Stimulated activated CD4-positive, alpha-beta T cell treated with anti-CD3 and anti-CD28 coated beads, Interleukin-4, amount 100 ng/mL, for 24 hours (primary cell): ENCODE data around the gene PCDHGB4.
"Not testable (repeated sequence)": the region's sequence is repeated elsewhere in the genome, so short reads cannot be mapped to it uniquely, and the experiment has no call there.

Experiments used
- DNase-seq: peaks from one replicate; pipeline ENCODE4 v3.0.0-alpha.2; 2020

PCDHGB4 gene

DNA sequence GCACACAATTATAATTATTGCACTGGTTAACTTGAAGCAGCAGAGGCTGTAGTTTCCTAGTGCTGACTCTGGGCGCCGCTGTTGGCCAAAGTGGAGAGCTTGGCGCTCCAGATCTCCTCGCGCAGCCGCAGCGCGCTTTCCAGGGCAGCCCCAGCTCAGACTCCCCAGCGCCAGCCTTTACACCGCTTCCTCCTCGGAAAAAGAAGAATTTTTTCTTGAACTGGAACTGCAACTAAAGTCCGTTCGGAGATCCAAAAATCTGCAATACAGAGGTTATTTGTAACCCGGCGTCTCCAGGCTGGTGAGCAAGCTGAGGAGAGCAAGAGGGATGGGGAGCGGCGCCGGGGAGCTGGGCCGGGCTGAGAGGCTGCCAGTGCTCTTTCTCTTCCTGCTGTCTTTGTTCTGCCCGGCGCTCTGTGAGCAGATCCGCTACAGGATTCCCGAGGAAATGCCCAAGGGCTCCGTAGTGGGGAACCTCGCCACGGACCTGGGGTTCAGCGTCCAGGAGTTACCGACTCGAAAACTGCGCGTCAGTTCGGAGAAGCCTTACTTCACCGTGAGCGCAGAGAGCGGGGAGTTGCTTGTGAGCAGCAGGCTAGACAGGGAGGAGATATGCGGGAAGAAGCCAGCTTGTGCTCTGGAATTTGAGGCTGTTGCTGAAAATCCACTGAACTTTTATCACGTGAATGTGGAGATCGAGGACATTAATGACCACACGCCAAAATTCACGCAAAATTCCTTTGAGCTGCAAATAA lies at the start of gene PCDHGB4:
PCDHGB4 (plus strand) TSS at position 142 of the 755 bp plus-strand sequence; CDS start at position 329, 187 bp downstream.
- not testable (repeated sequence) for DNase-seq

DNA sequence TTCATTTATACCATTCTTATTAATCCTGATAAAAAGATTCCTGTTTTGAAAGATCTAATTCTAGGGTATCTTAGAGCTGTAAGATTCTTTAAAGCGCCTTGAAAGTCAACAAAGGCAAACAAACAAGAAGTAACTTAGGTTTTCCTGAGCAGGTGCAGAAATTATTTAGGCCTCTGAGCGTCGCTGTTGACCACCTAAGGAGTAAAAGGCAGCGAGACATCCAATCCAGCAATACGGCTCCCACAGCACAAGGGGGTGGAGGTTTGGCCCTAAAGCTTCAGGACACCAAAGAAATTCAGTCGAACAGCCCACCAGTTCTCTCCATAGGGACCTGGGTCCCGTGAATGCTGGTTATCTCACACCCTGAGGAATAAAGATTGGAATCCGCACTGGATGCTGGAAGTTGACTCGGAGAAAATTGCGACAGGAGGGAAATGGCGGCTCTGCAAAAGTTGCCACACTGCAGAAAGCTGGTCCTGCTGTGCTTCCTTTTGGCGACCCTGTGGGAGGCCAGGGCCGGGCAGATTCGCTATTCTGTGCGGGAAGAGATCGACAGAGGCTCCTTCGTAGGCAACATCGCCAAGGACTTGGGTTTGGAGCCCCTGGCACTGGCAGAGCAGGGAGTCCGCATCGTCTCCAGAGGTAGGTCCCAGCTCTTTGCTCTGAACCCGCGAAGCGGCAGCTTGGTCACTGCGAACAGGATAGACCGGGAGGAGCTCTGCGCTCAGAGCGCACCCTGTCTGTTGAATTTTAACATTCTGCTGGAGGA lies 48.8 kb upstream of the PCDHGB4 start, which contains the start of gene PCDHGA2:
PCDHGA2 (plus strand) TSS at position 223 of the 769 bp plus-strand sequence.
- DNase-seq: no peak

DNA sequence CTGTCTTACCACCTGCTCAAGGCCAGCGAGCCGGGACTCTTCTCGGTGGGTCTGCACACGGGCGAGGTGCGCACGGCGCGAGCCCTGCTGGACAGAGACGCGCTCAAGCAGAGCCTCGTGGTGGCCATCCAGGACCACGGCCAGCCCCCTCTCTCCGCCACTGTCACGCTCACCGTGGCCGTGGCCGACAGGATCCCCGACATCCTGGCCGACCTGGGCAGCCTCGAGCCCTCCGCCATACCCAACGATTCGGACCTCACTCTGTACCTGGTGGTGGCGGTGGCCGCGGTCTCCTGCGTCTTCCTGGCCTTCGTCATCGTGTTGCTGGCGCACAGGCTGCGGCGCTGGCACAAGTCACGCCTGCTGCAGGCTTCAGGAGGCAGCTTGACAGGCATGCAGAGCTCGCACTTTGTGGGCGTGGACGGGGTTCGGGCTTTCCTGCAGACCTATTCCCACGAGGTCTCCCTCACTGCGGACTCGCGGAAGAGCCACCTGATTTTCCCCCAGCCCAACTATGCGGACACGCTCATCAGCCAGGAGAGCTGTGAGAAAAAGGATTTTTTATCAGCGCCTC lies 46.6 kb upstream of the PCDHGB4 start:
- DNase-seq: not testable (repeated sequence)

DNA sequence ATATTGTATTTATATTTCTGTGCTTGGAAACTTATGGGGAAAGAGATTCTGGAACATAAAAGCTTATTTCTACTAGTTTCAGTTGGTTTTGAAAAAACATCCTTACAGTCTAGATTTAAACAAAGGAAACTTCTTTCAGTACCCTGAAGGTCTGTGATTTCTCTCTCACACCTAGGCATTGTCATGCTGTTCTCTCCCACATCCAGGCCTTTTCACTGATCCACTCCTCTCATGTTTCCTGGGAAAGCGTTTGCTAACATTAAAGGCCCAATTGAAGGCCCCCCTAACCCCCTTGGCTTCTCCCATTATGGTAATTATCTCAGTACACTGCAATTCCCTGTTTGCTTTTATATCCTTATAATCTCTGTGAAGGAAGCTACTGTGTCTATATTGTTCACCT lies 44.7 kb upstream of the PCDHGB4 start:
- no peak for DNase-seq

DNA sequence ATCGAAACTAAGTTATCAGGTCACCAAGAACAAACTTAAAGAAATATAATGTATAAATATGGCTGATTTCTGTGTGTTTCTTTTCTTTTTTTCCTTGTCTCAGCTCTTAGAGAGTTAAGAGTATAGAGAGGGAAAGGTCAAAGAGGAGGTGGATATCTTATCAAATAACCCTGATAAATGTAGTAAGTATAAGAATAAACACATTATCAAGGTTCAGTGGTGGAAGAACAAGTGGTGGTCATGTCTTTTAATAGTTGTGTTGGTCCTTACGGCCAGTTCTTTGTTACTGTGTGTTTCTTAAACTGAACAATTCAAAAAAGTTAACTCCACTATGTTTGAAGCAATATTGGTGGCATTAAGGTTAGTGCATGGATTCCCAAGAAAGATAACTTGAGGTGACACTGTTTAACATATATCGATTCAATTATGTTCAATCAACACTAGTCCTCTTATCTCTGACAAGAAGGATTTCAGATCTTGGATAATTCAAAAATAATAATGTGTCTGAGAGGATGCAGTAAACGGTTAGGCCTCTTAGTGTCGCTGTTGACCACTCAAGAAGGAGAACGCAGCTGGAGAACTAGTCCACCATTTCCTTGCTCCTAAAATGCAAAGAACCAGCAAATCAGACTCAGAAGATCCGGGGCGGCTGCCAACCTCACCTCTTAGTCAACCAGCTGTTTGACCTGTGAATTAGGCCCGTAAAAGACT lies 44.1 kb upstream of the PCDHGB4 start, which contains the start of gene PCDHGA3:
PCDHGA3 (plus strand) TSS at position 588 of the 711 bp plus-strand sequence. CDS start 205 bp downstream, outside the sequence.
- no peak for DNase-seq

DNA sequence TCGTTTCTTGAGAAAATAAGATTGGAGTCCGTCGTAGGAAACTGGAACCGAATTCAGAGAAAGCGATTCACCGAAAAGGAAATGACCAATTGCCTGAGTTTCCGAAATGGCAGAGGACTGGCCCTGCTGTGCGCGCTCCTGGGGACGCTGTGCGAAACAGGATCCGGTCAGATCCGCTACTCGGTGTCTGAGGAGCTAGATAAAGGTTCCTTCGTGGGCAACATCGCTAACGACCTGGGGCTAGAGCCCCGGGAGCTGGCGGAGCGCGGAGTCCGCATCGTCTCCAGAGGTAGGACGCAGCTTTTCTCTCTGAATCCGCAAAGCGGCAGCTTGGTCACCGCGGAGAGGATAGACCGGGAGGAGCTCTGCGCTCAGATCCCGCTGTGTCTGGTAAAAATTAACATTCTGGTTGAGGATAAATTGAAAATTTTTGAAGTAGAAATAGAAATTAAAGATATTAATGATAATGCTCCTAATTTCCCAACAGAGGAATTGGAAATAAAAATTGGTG lies 43.5 kb upstream of the PCDHGB4 start:
- DNase-seq: no peak

DNA sequence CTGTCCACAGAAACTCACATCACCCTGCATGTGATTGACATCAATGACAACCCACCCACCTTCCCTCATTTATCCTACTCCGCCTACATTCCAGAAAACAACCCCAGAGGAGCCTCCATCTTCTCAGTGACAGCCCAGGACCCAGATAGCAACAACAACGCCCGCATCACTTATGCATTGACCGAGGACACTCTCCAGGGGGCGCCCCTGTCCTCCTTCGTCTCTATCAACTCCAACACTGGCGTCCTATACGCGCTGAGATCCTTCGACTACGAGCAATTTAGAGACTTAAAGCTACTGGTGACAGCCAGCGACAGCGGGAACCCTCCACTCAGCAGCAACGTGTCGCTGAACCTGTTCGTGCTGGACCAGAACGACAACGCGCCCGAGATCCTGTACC lies 42.2 kb upstream of the PCDHGB4 start:
- DNase-seq: no peak

DNA sequence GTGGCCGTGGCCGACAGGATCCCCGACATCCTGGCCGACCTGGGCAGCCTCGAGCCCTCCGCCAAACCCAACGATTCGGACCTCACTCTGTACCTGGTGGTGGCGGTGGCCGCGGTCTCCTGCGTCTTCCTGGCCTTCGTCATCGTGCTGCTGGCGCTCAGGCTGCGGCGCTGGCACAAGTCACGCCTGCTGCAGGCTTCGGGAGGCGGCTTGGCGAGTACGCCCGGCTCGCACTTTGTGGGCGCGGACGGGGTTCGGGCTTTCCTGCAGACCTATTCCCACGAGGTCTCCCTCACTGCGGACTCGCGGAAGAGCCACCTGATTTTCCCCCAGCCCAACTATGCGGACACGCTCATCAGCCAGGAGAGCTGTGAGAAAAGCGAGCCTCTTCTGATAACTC lies 41.5 kb upstream of the PCDHGB4 start:
- not testable (repeated sequence) for DNase-seq

DNA sequence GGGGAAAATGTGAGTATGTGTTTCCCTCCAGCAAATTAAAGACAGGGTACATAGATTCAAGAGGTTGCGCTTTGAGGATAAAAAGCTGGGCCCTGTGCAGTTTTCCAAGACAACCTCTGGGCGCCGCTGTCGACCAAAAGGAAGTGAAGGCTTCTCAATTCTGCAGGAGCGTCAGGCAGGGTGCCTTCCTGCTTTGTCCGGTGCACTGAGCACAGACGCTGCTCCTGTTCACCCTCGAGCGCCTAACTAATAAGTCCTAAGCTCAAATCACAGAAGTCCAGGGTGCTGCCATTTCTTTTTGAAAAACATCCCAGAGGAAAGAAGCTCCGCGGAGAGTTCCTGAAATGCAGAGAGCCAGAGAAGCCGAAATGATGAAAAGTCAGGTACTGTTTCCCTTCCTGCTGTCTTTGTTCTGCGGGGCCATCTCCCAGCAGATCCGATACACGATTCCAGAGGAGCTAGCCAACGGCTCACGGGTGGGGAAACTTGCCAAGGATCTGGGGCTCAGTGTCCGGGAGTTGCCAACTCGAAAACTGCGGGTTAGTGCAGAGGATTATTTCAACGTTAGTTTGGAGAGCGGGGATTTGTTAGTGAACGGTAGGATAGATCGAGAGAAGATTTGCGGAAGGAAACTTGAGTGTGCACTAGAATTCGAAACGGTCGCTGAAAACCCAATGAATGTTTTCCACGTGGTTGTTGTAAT lies 37.4 kb upstream of the PCDHGB4 start, which contains the start of gene PCDHGB1:
PCDHGB1 (plus strand) TSS at position 183 of the 703 bp plus-strand sequence; CDS start at position 345, 162 bp downstream.
- DNase-seq: peak; percentile 18

DNA sequence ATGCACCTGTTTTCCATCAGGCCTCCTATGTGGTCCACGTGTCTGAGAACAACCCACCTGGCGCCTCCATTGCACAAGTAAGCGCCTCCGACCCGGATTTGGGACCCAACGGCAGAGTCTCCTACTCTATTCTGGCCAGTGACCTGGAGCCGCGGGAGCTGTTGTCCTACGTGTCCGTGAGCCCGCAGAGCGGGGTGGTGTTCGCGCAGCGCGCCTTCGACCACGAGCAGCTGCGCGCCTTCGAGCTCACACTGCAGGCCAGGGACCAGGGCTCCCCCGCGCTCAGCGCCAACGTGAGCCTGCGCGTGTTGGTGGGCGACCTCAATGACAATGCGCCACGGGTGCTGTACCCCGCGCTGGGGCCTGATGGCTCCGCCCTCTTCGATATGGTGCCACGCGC lies 35.9 kb upstream of the PCDHGB4 start:
- DNase-seq: no peak

DNA sequence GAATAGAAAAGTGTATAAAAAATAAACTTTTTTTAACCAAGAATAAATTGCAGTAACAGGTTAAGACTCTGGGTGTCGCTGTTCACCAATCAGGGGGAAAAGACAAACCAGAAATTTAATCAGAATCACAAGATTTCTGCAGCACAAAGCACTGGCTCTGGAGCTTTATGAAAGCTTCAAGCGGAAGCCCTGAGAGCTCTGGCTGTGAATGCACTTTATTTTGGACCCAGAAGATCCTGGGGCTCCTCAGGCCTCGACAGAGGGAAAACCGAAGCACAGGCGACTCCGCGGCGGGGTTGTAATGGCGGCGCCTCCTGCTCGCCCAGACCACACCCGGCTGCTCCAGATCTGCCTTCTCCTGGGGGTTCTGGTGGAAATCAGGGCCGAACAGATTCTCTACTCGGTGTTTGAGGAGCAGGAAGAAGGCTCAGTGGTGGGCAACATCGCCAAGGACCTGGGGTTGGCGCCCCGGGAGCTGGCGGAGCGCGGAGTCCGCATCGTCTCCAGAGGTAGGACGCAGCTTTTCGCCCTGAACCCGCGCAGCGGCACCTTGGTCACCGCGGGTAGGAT lies 32.5 kb upstream of the PCDHGB4 start, which contains the start of gene PCDHGA4:
PCDHGA4 (plus strand) TSS at position 122 of the 570 bp plus-strand sequence; CDS start at position 209, 87 bp downstream.
- no peak for DNase-seq

DNA sequence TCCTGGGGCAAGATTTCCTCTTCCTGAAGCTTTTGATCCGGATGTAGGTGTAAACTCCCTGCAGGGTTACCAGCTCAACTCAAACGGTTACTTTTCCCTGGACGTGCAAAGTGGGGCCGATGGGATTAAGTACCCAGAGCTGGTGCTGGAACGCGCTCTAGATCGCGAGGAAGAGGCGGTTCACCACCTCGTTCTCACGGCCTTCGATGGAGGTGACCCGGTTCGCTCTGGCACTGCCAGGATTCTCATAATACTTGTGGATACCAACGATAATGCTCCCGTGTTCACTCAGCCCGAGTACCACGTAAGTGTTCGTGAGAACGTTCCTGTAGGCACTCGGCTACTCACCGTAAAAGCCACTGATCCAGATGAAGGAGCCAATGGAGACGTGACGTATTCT lies 31.9 kb upstream of the PCDHGB4 start:
- DNase-seq: no peak

DNA sequence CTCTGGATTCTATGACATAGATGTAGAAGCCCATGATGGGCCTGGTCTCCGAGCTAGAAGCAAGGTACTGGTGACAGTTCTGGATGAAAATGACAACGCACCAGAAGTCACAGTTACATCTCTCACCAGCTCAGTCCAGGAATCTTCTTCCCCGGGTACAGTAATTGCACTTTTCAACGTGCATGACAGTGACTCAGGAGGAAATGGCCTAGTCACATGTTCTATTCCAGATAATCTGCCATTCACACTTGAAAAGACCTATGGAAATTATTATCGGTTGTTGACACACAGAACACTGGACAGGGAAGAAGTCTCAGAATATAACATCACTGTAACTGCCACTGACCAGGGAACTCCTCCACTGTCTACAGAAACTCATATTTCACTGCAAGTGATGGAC lies 31.4 kb upstream of the PCDHGB4 start:
- DNase-seq: no peak

DNA sequence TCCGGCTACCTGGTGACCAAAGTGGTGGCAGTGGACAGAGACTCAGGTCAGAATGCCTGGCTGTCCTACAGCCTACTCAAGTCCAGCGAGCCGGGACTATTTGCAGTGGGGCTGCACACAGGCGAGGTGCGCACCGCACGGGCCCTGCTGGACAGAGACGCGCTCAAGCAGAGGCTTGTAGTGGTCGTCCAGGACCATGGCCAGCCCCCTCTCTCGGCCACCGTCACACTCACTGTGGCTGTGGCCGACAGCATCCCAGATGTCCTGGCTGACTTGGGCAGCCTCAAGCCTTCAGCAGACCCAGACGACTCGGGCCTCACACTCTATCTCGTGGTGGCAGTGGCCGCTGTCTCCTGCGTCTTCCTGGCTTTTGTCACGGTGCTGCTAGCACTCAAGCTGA lies 30.5 kb upstream of the PCDHGB4 start:
- DNase-seq: no peak

DNA sequence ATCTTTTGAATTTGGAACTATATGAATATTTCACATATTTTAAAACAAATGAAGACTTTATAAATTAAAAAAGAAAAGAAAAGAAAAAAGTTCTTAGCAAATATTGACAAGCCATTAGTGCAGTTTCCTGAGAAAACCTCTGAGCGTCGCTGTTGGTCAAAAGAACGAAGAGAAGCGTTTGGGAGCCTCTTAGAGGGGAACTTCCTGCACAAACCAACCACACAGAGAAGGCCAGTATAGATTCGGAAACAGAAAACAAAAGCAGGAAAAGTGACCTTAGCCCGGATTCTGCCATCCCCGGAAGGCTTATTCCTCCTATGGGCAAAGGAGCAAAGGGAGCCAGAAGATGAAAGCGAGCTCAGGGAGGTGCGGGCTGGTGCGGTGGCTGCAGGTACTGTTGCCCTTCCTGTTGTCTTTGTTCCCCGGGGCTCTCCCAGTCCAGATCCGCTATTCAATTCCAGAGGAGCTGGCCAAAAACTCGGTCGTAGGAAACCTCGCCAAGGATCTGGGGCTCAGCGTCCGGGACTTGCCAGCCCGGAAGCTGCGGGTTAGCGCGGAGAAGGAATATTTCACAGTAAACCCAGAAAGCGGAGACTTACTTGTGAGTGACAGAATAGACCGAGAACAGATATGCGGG lies 27.6 kb upstream of the PCDHGB4 start, which contains the start of gene PCDHGB2:
PCDHGB2 (plus strand) TSS at position 205 of the 637 bp plus-strand sequence; CDS start at position 347, 142 bp downstream.
- DNase-seq: no peak

DNA sequence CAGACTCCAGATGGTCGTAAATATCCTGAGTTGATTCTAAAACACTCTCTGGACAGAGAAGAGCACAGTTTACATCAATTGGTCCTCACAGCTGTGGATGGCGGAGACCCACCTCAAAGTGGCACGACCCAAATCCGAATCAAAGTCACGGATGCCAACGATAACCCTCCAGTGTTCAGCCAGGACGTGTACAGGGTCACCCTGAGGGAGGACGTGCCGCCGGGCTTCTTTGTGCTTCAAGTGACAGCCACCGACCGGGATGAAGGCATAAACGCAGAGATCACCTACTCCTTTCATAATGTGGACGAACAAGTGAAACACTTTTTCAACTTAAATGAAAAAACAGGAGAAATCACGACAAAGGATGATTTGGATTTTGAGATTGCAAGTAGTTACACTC lies 26.8 kb upstream of the PCDHGB4 start:
- no peak for DNase-seq

DNA sequence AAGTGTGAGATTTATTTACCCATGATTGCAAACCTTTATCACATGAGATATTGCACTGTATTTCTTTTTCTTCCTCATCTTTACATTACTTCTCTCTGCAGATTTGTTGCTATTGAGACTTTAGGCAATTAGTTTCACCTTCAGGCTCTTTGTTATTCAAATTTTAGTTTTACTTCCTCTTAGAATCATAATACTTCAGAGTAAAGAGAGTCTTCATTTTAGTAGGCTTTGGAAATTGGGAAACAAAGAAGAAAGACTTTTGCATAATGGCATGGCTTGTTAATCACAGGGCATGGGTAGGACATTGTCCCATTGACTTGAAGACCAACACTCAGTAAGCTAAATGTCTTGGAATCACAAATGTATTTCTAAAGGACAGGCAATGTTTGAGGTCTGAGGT lies 24.8 kb upstream of the PCDHGB4 start:
- no peak for DNase-seq

DNA sequence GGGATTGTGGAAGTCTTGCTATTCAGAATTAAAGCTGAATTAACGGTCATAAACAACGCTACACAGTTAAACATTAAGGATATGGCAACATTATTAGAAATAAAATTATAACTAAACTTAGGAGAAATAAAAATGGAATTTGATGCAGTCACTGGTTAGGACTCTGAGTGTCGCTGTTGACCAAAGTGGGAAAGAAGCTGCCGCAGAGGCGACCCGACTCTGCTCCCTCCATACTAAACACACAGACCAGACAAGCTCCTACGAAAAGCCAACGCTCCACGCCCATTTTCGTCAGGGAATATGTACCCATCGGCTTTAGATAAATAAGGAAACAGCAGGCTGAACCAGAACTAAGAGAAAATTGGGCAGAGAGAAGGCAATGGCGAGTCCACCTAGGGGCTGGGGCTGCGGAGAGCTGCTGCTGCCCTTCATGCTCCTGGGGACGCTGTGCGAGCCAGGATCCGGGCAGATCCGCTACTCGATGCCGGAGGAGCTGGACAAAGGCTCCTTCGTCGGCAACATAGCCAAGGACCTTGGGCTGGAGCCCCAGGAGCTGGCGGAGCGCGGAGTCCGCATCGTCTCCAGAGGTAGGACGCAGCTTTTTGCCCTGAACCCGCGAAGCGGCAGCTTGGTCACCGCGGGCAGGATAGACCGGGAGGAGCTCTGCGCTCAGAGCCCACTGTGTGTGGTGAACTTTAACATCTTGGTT lies 23.4 kb upstream of the PCDHGB4 start, which contains the start of gene PCDHGA5:
PCDHGA5 (plus strand) TSS at position 211 of the 709 bp plus-strand sequence; CDS start at position 380, 169 bp downstream.
- no peak for DNase-seq

DNA sequence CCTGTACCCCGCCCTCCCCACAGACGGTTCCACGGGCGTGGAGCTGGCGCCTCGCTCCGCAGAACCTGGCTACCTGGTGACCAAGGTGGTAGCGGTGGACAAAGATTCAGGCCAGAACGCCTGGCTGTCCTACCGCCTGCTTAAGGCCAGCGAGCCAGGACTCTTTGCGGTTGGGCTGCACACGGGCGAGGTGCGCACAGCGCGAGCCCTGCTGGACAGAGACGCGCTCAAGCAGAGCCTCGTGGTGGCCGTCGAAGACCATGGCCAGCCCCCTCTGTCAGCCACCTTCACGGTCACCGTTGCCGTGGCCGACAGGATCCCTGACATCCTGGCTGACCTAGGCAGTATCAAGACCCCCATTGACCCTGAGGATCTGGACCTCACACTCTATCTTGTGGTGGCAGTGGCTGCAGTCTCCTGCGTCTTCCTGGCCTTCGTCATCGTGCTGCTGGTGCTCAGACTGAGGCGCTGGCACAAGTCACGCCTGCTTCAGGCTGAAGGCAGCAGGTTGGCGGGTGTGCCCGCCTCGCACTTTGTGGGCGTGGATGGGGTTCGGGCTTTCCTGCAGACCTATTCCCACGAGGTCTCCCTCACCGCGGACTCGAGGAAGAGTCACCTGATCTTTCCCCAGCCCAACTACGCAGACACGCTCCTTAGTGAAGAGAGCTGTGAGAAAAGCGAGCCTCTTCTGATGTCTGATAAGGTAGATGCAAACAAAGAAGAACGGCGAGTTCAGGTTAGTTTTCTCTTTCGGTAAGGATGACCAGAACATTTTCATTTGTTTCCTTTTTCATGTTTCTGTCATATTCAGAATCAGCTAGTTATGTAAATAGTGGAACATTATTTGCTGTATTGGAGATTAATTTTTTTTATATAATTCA lies 21.2 kb upstream of the PCDHGB4 start:
- no peak for DNase-seq
